WERI-Rb-1 (cell line): ENCODE measurements around the gene BCHE.

ENCODE experiments used
- DNase-seq: peaks from one replicate; pipeline ENCODE4 v3.0.0-alpha.2; 2020
- H3K27ac ChIP-seq: fragments of 250-450 bp; sonication (Bioruptor Pico); 2 replicates; pipeline ENCODE4 v1.5.1; 2020; ENCODE audit warnings: mild to moderate bottlenecking, moderate library complexity
- H3K27me3 ChIP-seq: fragments of 250-450 bp; sonication (Bioruptor Pico); 2 replicates; pipeline ENCODE4 v1.5.1; 2021; ENCODE audit warnings: mild to moderate bottlenecking, low read depth, moderate library complexity; ENCODE audit not compliant: insufficient read depth, severe bottlenecking
- H3K36me3 ChIP-seq: fragments of 250-450 bp; sonication (Bioruptor Pico); 2 replicates; pipeline ENCODE4 v1.5.1; 2020; ENCODE audit warnings: mild to moderate bottlenecking, moderate library complexity
- H3K4me3 ChIP-seq: 2 replicates; pipeline ENCODE4 v1.5.1; 2011; ENCODE audit warnings: low read depth, mild to moderate bottlenecking, control low read depth, low read length
- H3K9me3 ChIP-seq: fragments of 250-450 bp; sonication (Bioruptor Pico); 2 replicates; pipeline ENCODE4 v1.5.1; 2021; ENCODE audit warnings: mild to moderate bottlenecking, moderate library complexity; ENCODE audit not compliant: severe bottlenecking
- CTCF ChIP-seq: IDR thresholded peaks from 2 replicates; pipeline ENCODE4 v1.5.1; 2011; ENCODE audit warnings: low read depth, mild to moderate bottlenecking, control low read depth, inconsistent platforms, low read length

BCHE gene

DNA sequence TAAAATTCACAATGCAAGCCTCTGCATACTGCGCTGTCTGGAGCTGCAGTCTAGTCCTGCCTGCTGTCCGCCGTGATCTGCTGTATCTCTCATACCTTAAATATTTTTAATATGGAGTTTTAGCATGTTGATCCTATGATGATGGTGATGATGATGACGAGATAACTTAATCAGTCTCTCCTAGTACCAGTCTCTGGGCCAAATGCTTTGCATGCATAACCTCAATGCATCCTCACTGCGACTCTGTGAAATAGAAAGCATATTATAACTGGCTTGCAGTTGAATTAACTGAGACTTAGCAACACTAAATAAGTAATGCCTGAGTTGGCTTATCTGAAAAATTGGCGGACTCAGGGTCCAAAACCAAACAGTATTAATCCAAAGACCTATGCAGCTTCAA is 38.4 kb upstream of the BCHE start:
- DNase-seq, result no peak
- Histone ChIP-seq H3K9me3 (no peaks in the 10 kb centered on the region), H3K27ac (no peak overlapping the region), H3K36me3 (no peaks in the 10 kb centered on the region), H3K4me3 (no peak overlapping the region), H3K27me3 (no peaks in the 10 kb centered on the region)
- TF ChIP-seq CTCF, result no peak

- Histone ChIP-seq H3K27me3 (no peaks in the 10 kb centered on the region), H3K9me3 (no peaks in the 10 kb centered on the region), H3K4me3 (no peak overlapping the region), H3K27ac (no peak overlapping the region), H3K36me3 (no peaks in the 10 kb centered on the region)
- no peak for DNase-seq
- no peak for TF ChIP-seq CTCF
Observed at GRCh38 chr3:165874663-165875489, 37.7 kb upstream of the BCHE start.

- Histone ChIP-seq H3K4me3 (no peak overlapping the region), H3K27ac (no peak overlapping the region), H3K9me3 (no peaks in the 10 kb centered on the region), H3K27me3 (no peaks in the 10 kb centered on the region), H3K36me3 (no peaks in the 10 kb centered on the region)
- no peak for DNase-seq
- no peak for TF ChIP-seq CTCF
Observed at GRCh38 chr3:165868088-165868487, 30.9 kb upstream of the BCHE start.

DNA sequence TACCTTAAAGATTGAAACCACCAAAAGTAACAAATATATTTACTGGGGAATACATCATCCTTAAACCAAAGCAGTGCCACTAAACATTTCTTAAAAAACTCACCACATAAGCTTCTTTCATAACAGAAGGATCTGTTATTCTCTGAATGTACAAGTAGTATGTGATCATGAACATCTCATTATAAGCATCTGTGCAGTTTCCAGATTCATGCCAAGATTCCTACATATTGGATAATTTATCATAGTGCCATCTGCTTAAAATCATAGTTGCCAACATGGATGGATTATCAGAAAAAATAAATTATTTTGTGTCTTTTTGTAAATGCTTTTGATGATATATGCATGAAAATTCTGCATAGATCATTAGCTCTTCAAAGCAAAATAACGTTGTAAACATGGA is 21.8 kb upstream of the BCHE start:
- no peaks in the 10 kb centered on the region for H3K36me3 ChIP-seq
- no peak for TF ChIP-seq CTCF
- H3K9me3 ChIP-seq, result no peaks in the 10 kb centered on the region
- H3K4me3 ChIP-seq, result no peak overlapping the region
- no peaks in the 10 kb centered on the region for H3K27me3 ChIP-seq
- no peak for DNase-seq
- no peak overlapping the region for H3K27ac ChIP-seq

DNA sequence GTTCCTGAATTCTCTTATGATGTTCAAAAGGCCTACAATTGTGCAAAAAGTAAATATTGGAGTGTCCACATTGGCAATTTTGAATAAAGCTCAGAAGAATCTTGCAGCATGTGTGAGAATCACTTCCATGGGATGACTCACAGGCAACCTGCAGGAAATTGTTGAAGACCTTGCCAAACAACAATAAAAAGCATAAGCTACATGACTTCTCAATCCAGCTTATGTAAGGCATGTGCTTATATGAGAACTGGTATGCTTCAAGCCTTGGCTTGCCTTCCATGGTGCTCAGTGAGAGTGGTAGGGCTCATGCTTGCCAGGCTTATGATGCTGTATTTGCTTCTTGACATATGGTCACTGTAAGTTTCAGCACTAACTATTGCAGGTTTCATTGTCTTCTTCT is 18.4 kb upstream of the BCHE start:
- no peaks in the 10 kb centered on the region for H3K27me3 ChIP-seq
- H3K4me3 ChIP-seq, result no peak overlapping the region
- no peak for DNase-seq
- no peak overlapping the region for H3K27ac ChIP-seq
- H3K9me3 ChIP-seq, result no peaks in the 10 kb centered on the region
- no peaks in the 10 kb centered on the region for H3K36me3 ChIP-seq
- no peak for TF ChIP-seq CTCF

GRCh38 chr3:165854696-165855095 is 17.5 kb upstream of the BCHE start:
- no peak for DNase-seq
- no peak overlapping the region for H3K4me3 ChIP-seq

More at GRCh38 chr3:165854696-165855095, 17.5 kb upstream of the BCHE start:
- Histone ChIP-seq H3K9me3 (no peaks in the 10 kb centered on the region), H3K27ac (no peak overlapping the region), H3K36me3 (no peaks in the 10 kb centered on the region), H3K27me3 (no peaks in the 10 kb centered on the region)
- TF ChIP-seq CTCF, result peak; percentile 14; the same call in 1 of the 2 replicates
